H9 (cell line): ENCODE results near the gene ARNT2. TPM values are rescaled to one million over a fixed set of nuclear protein-coding genes. Genes with fewer than 3 reads are reported as not detected.

Source experiments
- DNase-seq: peaks from one replicate; pipeline ENCODE4 v3.0.0-alpha.2; 2017
- H2AFZ ChIP-seq: one replicate; pipeline ENCODE4 v1.6.1; 2013; ENCODE audit warnings: mild to moderate bottlenecking, low read length, control low read depth, moderate library complexity
- H2AK5ac ChIP-seq: 2 replicates; pipeline ENCODE4 v1.6.1; 2013; ENCODE audit warnings: low read length, control low read depth, mixed read lengths; ENCODE audit not compliant: insufficient read length
- H2BK120ac ChIP-seq: one replicate; pipeline ENCODE4 v1.6.1; 2013; ENCODE audit warnings: low read depth, mild to moderate bottlenecking, low read length, control low read depth, inconsistent platforms; ENCODE audit not compliant: poor library complexity, severe bottlenecking
- H2BK12ac ChIP-seq: 2 replicates; pipeline ENCODE4 v1.6.1; 2013; ENCODE audit warnings: low read length, control low read depth, mixed read lengths, low read depth; ENCODE audit not compliant: insufficient read length
- H2BK15ac ChIP-seq: 2 replicates; pipeline ENCODE4 v1.6.1; 2013; ENCODE audit warnings: low read depth, low read length, control low read depth
- H2BK20ac ChIP-seq: one replicate; pipeline ENCODE4 v1.6.1; 2013; ENCODE audit warnings: low read depth, mild to moderate bottlenecking, low read length, control low read depth, inconsistent platforms; ENCODE audit not compliant: poor library complexity, severe bottlenecking
- H2BK5ac ChIP-seq: 2 replicates; pipeline ENCODE4 v1.6.1; 2013; ENCODE audit warnings: low read length, control low read depth, mixed read lengths; ENCODE audit not compliant: insufficient read length
- H3K14ac ChIP-seq: 2 replicates; pipeline ENCODE4 v1.6.1; 2013; ENCODE audit warnings: low read length, control low read depth; ENCODE audit not compliant: insufficient read depth
- H3K18ac ChIP-seq: 2 replicates; pipeline ENCODE4 v1.6.1; 2013; ENCODE audit warnings: low read depth, mild to moderate bottlenecking, mixed read lengths, low read length, control low read depth; ENCODE audit not compliant: insufficient read length
- H3K23ac ChIP-seq: 2 replicates; pipeline ENCODE4 v1.6.1; 2013; ENCODE audit warnings: low read length, control low read depth, mixed read lengths, low read depth; ENCODE audit not compliant: insufficient read length
- H3K23me2 ChIP-seq: 2 replicates; pipeline ENCODE4 v1.6.1; 2013; ENCODE audit warnings: low read depth, mild to moderate bottlenecking, mixed read lengths, low read length, control low read depth; ENCODE audit not compliant: insufficient read length, poor library complexity, severe bottlenecking
- H3K27ac ChIP-seq: 2 replicates; pipeline ENCODE4 v1.5.1; 2013; ENCODE audit warnings: low read length, control low read depth, mixed read lengths, low read depth; ENCODE audit not compliant: insufficient read length
- H3K27me3 ChIP-seq: 2 replicates; pipeline ENCODE4 v1.6.1; 2013; ENCODE audit warnings: low read length, control low read depth, inconsistent platforms; ENCODE audit not compliant: insufficient read depth
- H3K4ac ChIP-seq: 2 replicates; pipeline ENCODE4 v1.6.1; 2013; ENCODE audit warnings: low read depth, mild to moderate bottlenecking, control low read depth, inconsistent platforms, low read length, moderate library complexity
- H3K4me1 ChIP-seq: 2 replicates; pipeline ENCODE4 v1.6.1; 2013; ENCODE audit warnings: low read length, control low read depth, inconsistent platforms; ENCODE audit not compliant: insufficient read depth
- H3K4me2 ChIP-seq: 2 replicates; pipeline ENCODE4 v1.6.1; 2013; ENCODE audit warnings: low read length, control low read depth, mixed read lengths; ENCODE audit not compliant: insufficient read length, insufficient read depth
- H3K56ac ChIP-seq: 2 replicates; pipeline ENCODE4 v1.6.1; 2013; ENCODE audit warnings: low read depth, mild to moderate bottlenecking, mixed read lengths, low read length, control low read depth; ENCODE audit not compliant: insufficient read length
- H3K79me1 ChIP-seq: 2 replicates; pipeline ENCODE4 v1.6.1; 2013; ENCODE audit warnings: low read depth, mild to moderate bottlenecking, moderate library complexity, low read length, control low read depth, inconsistent platforms; ENCODE audit not compliant: insufficient read depth, poor library complexity, severe bottlenecking
- H3K79me2 ChIP-seq: 2 replicates; pipeline ENCODE4 v1.6.1; 2013; ENCODE audit warnings: low read length, control low read depth, inconsistent platforms; ENCODE audit not compliant: insufficient read depth
- H3K9ac ChIP-seq: 2 replicates; pipeline ENCODE4 v1.6.1; 2013; ENCODE audit warnings: low read length, control low read depth, mixed read lengths; ENCODE audit not compliant: insufficient read length; ENCODE audit errors: extremely low read depth
- H3K9me3 ChIP-seq: one replicate; pipeline ENCODE4 v1.6.1; 2013; ENCODE audit warnings: low read depth, low read length, inconsistent platforms; ENCODE audit not compliant: control insufficient read depth
- H3T11ph ChIP-seq: one replicate; pipeline ENCODE4 v1.6.1; 2013; ENCODE audit warnings: mild to moderate bottlenecking, low read length, control low read depth, inconsistent platforms
- H4K20me1 ChIP-seq: one replicate; pipeline ENCODE4 v1.6.1; 2013; ENCODE audit not compliant: control insufficient read depth, insufficient read length, insufficient read depth
- H4K5ac ChIP-seq: 2 replicates; pipeline ENCODE4 v1.6.1; 2013; ENCODE audit warnings: low read depth, mild to moderate bottlenecking, mixed read lengths, low read length, control low read depth; ENCODE audit not compliant: insufficient read length
- H4K8ac ChIP-seq: replicated peaks from 2 replicates; pipeline ENCODE4 v1.6.1; 2013; ENCODE audit warnings: low read length, control low read depth, mixed read lengths, low read depth; ENCODE audit not compliant: insufficient read length
- H4K91ac ChIP-seq: 2 replicates; pipeline ENCODE4 v1.6.1; 2013; ENCODE audit warnings: low read depth, mild to moderate bottlenecking, moderate library complexity, mixed read lengths, low read length, control low read depth; ENCODE audit not compliant: insufficient read length
- H3K27ac Mint-ChIP-seq, 3 experiments: 2 replicates in 2 of 3; 3 replicates in 1 of 3; pipeline ENCODE4 v1.8.0; 2020 to 2021; ENCODE audit warnings: mixed read lengths in 3 of 3, mild to moderate bottlenecking in 1 of 3, moderate library complexity in 1 of 3
- H3K27me3 Mint-ChIP-seq: 2 replicates; pipeline ENCODE4 v1.8.0; 2021; ENCODE audit warnings: low read depth, mild to moderate bottlenecking, moderate library complexity, mixed read lengths
- H3K36me3 Mint-ChIP-seq, 3 experiments: 2 replicates in 2 of 3; 3 replicates in 1 of 3; pipeline ENCODE4 v1.8.0; 2020 to 2021; ENCODE audit warnings: low read depth in 3 of 3, mixed read lengths in 3 of 3; ENCODE audit not compliant: insufficient read depth in 1 of 3
- H3K4me1 Mint-ChIP-seq, 2 experiments: 2 replicates each; pipeline ENCODE4 v1.8.0; 2020; ENCODE audit warnings: mixed read lengths in 2 of 2
- H3K4me3 Mint-ChIP-seq, 2 experiments: 2 replicates in 1 of 2; 3 replicates in 1 of 2; pipeline ENCODE4 v1.8.0; 2020 to 2021; ENCODE audit warnings: mild to moderate bottlenecking in 2 of 2, mixed read lengths in 2 of 2, moderate library complexity in 1 of 2
- H3K9me3 Mint-ChIP-seq, 2 experiments: 2 replicates in 1 of 2; 3 replicates in 1 of 2; pipeline ENCODE4 v1.8.0; 2020; ENCODE audit warnings: mild to moderate bottlenecking in 2 of 2, mixed read lengths in 2 of 2, moderate library complexity in 1 of 2
- WGBS: extraction: QIAGEN DNeasy Blood & Tissue Kit; methylation state at CpG from one replicate; pipeline ENCODE4 v1.1.7; 2013; ENCODE audit warnings: missing lambda C conversion rate, low lambda C conversion rate, mixed read lengths; ENCODE audit not compliant: insufficient read length; ENCODE audit errors: extremely low coverage; 5-methylcytosine and 5-hydroxymethylcytosine counted together
- total RNA-seq: library from RNA; stranded (reverse); gene quantifications from 2 replicates; pipeline ENCODE4 v1.2.1, GENCODE V29; 2021
- TF ChIP-seq, protein P1 (sequence below): fragments of 200-600 bp; sonication (generic); conservative IDR thresholded peaks from 3 replicates; pipeline ENCODE4 v1.8.0; 2021; ENCODE audit warnings: antibody characterized with exemption, mild to moderate bottlenecking

Gene ARNT2
- total RNA-seq, 1 experiment from 2014 or later, result 10.5 TPM

- Histone ChIP-seq H3K18ac (no peak overlapping the region), H4K8ac (no peak overlapping the region), H3K9me3 (no peaks in the 10 kb centered on the region), H2AFZ (no peak overlapping the region), H2AK5ac (no peak overlapping the region), H3K4ac (no peak overlapping the region), H3K14ac (no peak overlapping the region), H2BK15ac (no peak overlapping the region), H3K79me2 (no peaks in the 10 kb centered on the region), H3K27me3 (no peaks in the 10 kb centered on the region), H3K56ac (no peak overlapping the region), H4K5ac (no peak overlapping the region), H3K27ac (no peak overlapping the region), H3K4me2 (no peak overlapping the region), H4K20me1 (no peaks in the 10 kb centered on the region), H3K4me1 (no peaks in the 10 kb centered on the region), H3K79me1 (no peaks in the 10 kb centered on the region), H2BK20ac (no peak overlapping the region), H3K9ac (no peak overlapping the region), H4K91ac (no peak overlapping the region), H2BK12ac (no peak overlapping the region), H3K23me2 (no peaks in the 10 kb centered on the region), H2BK120ac (no peak overlapping the region), H3K23ac (no peak overlapping the region), H2BK5ac (no peak overlapping the region), H3T11ph (no peak overlapping the region)
- peaks cover 3 to 10% (median 8%) of the 10 kb centered on the region in 3 experiments; a peak in 5 of 7 replicates for H3K36me3 Mint-ChIP-seq
- H3K27ac Mint-ChIP-seq, result no peak overlapping the region
- peaks cover 9% of the 10 kb centered on the region for H3K27me3 Mint-ChIP-seq
- peaks cover 20 to 21% of the 10 kb centered on the region in 2 experiments for H3K9me3 Mint-ChIP-seq
- TF ChIP-seq, protein P1, sequence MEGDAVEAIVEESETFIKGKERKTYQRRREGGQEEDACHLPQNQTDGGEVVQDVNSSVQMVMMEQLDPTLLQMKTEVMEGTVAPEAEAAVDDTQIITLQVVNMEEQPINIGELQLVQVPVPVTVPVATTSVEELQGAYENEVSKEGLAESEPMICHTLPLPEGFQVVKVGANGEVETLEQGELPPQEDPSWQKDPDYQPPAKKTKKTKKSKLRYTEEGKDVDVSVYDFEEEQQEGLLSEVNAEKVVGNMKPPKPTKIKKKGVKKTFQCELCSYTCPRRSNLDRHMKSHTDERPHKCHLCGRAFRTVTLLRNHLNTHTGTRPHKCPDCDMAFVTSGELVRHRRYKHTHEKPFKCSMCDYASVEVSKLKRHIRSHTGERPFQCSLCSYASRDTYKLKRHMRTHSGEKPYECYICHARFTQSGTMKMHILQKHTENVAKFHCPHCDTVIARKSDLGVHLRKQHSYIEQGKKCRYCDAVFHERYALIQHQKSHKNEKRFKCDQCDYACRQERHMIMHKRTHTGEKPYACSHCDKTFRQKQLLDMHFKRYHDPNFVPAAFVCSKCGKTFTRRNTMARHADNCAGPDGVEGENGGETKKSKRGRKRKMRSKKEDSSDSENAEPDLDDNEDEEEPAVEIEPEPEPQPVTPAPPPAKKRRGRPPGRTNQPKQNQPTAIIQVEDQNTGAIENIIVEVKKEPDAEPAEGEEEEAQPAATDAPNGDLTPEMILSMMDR, result no peak
- DNase-seq, result no peak
- WGBS, result no CpG with 5 or more reads among the region's 2 CpGs
- no peak overlapping the region for H3K4me3 Mint-ChIP-seq
- H3K4me1 Mint-ChIP-seq, result 0 out of 4 replicates have a peak, but pooled peaks cover 0 to 2% of the 10 kb centered on the region in 2 experiments
These were observed 235.0 kb downstream of the ARNT2 start for GRCh38 chr15:80639168-80639555.
